ENCODE measurements around the gene PROC. TPM values are rescaled to one million over a fixed set of nuclear protein-coding genes. Genes with fewer than 3 reads are reported as not detected.

PROC gene
- total and polyA plus RNA-seq, 12 donors = not detected

GRCh38 chr2:127469974-127470373, 51.7 kb downstream of the PROC start:
- H3K9me3 ChIP-seq = peaks cover 0 to under 1% (median 0%) of the 10 kb centered on the region in 11 donors
- H3K4me1 ChIP-seq = no peaks in the 10 kb centered on the region
- no peak overlapping the region for H3K27ac ChIP-seq
- no peaks in the 10 kb centered on the region for H3K27me3 ChIP-seq
- intact Hi-C loops (cut with DNase I) = loop anchor here in 1 of 10 donors (10.0 kb wide), 1 partner anchor 145 kb away; no protein-coding TSS in a partner anchor
- 97 to 98% methylated on average over 2 of the region's 2 CpGs for WGBS, 2 donors
- DNase-seq = no peak
- H3K4me3 ChIP-seq = no peak overlapping the region
- TF ChIP-seq CTCF (IDR thresholded peaks at IDR 0.05) = no peak
- H3K36me3 ChIP-seq = peaks cover 0 to 44% (median 4%) of the 10 kb centered on the region in 9 donors
- no peak for ATAC-seq

- no peak for DNase-seq
- ATAC-seq = no peak
- no peaks in the 10 kb centered on the region for H3K4me1 ChIP-seq
- H3K4me3 ChIP-seq = no peak overlapping the region
- no peaks in the 10 kb centered on the region for H3K27me3 ChIP-seq
- intact Hi-C loops (cut with DNase I) = loop anchor here in 1 of 10 donors (10.0 kb wide), 1 partner anchor 147 kb away; no protein-coding TSS in a partner anchor
- H3K36me3 ChIP-seq = peaks cover 0 to 37% (median 4%) of the 10 kb centered on the region in 9 donors
- no peak for TF ChIP-seq CTCF (IDR thresholded peaks at IDR 0.05)
- 96% methylated on average over 4 of the region's 4 CpGs for WGBS, 2 donors
- no peak overlapping the region for H3K27ac ChIP-seq
- peaks cover 0 to 12% (median 0%) of the 10 kb centered on the region in 11 donors for H3K9me3 ChIP-seq
These were observed 53.2 kb downstream of the PROC start for GRCh38 chr2:127471286-127471988.

GRCh38 chr2:127472268-127472667, 54.0 kb downstream of the PROC start:
- 94 to 96% methylated on average over 1 of the region's 1 CpG for WGBS, 2 donors
- Histone ChIP-seq H3K36me3 (peaks cover 0 to 30% (median 4%) of the 10 kb centered on the region in 9 donors), H3K9me3 (peaks cover 0 to 12% (median 0%) of the 10 kb centered on the region in 11 donors), H3K4me3 (no peak overlapping the region), H3K4me1 (no peaks in the 10 kb centered on the region), H3K27ac (no peak overlapping the region), H3K27me3 (no peaks in the 10 kb centered on the region)
- DNase-seq (no peak), ATAC-seq (no peak)
- TF ChIP-seq CTCF (IDR thresholded peaks at IDR 0.05) = no peak
- intact Hi-C loops (cut with DNase I) = loop anchor here in 1 of 10 donors (10.0 kb wide), 1 partner anchor 147 kb away; no protein-coding TSS in a partner anchor

GRCh38 chr2:127475788-127476187, 57.6 kb downstream of the PROC start:
- ATAC-seq = no peak
- H3K4me3 ChIP-seq = no peak overlapping the region
- intact Hi-C loops (cut with DNase I) = loop anchor here in 7 of 10 donors (2.0 to 10.0 kb wide), 4 partner anchors 148 to 153 kb away; no protein-coding TSS in a partner anchor
- DNase-seq = no peak
- peaks cover 0 to 12% (median 0%) of the 10 kb centered on the region in 11 donors for H3K9me3 ChIP-seq
- no peak overlapping the region for H3K27ac ChIP-seq
- H3K36me3 ChIP-seq = peaks cover 0 to 13% (median 8%) of the 10 kb centered on the region in 9 donors
- no peaks in the 10 kb centered on the region for H3K4me1 ChIP-seq
- WGBS, 2 donors = 96 to 100% methylated on average over 2 of the region's 2 CpGs
- no peak for TF ChIP-seq CTCF (IDR thresholded peaks at IDR 0.05)
- no peaks in the 10 kb centered on the region for H3K27me3 ChIP-seq

Small RNAs within 50 kb of the gene (microRNA-seq; reads per million reads assigned to microRNA genes)
- gene MIR4783 = 0.60 to 1.5 reads per million in 2 donors

Other genes starting within 250 kb of the PROC start
- under 1 TPM in 4 of 10 donors, not detected in 6; 0.10 to 0.20 (median 0.13) TPM for gene CYP27C1, start 198.1 kb upstream of the PROC start, total RNA-seq
- gene CYP27C1, start 198.1 kb upstream of the PROC start, polyA plus RNA-seq = under 1 TPM; 0.07 to 0.15 TPM
- 10 to 100 TPM; 19.8 to 27.4 (median 23.6) TPM for gene ERCC3, start 124.3 kb upstream of the PROC start, total RNA-seq
- 10 to 100 TPM; 15.8 to 22.0 TPM for gene ERCC3, start 124.3 kb upstream of the PROC start, polyA plus RNA-seq
- gene MAP3K2, start 30.5 kb upstream of the PROC start, total RNA-seq = 10 to 100 TPM; 20.8 to 30.9 (median 26.4) TPM
- gene MAP3K2, start 30.5 kb upstream of the PROC start, polyA plus RNA-seq = 1 to 10 TPM; 2.9 to 8.8 TPM
- 10 to 100 TPM; 37.6 to 64.8 (median 46.4) TPM for gene IWS1, start 108.1 kb downstream of the PROC start, total RNA-seq
- 10 to 100 TPM; 37.4 to 51.6 TPM for gene IWS1, start 108.1 kb downstream of the PROC start, polyA plus RNA-seq
- 1 to 10 TPM in 3 of 10 donors, under 1 TPM in 7; 0.42 to 1.4 (median 0.77) TPM for gene MYO7B, start 117.3 kb downstream of the PROC start, total RNA-seq
- 1 to 10 TPM; 1.4 to 2.3 TPM for gene MYO7B, start 117.3 kb downstream of the PROC start, polyA plus RNA-seq
- under 1 TPM in 6 of 10 donors, not detected in 4; 0.22 to 0.59 (median 0.46) TPM for gene GPR17, start 227.7 kb downstream of the PROC start, total RNA-seq
- 10 to 100 TPM in 1 of 2 donors, under 1 TPM in 1; 0.28 to 16.5 TPM for gene GPR17, start 227.7 kb downstream of the PROC start, polyA plus RNA-seq

Measured in heart right ventricle (tissue), 16 donors.